ENCODE data around the gene SLC17A2. TPM values are rescaled to one million over a fixed set of nuclear protein-coding genes. Genes with fewer than 3 reads are reported as not detected.
A peak's percentile ranks its signal among the peaks of the same experiment; 100 is the strongest.

The SLC17A2 gene, protein sequence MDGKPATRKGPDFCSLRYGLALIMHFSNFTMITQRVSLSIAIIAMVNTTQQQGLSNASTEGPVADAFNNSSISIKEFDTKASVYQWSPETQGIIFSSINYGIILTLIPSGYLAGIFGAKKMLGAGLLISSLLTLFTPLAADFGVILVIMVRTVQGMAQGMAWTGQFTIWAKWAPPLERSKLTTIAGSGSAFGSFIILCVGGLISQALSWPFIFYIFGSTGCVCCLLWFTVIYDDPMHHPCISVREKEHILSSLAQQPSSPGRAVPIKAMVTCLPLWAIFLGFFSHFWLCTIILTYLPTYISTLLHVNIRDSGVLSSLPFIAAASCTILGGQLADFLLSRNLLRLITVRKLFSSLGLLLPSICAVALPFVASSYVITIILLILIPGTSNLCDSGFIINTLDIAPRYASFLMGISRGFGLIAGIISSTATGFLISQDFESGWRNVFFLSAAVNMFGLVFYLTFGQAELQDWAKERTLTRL
- total RNA-seq (not detected), polyA plus RNA-seq (not detected)

GRCh38 chr6:25930532-25931410 lies at the start of gene SLC17A2:
Gene SLC17A2, minus strand, starts transcription at chr6:25930691. Its CDS starts 4,895 bp downstream, at chr6:25925796.
- no peaks in the 10 kb centered on the region for H3K9me3 Mint-ChIP-seq
- no peak within 1 kb of the TSS for H3K27ac ChIP-seq (ENCODE audit: low read depth, low read length)

DNA sequence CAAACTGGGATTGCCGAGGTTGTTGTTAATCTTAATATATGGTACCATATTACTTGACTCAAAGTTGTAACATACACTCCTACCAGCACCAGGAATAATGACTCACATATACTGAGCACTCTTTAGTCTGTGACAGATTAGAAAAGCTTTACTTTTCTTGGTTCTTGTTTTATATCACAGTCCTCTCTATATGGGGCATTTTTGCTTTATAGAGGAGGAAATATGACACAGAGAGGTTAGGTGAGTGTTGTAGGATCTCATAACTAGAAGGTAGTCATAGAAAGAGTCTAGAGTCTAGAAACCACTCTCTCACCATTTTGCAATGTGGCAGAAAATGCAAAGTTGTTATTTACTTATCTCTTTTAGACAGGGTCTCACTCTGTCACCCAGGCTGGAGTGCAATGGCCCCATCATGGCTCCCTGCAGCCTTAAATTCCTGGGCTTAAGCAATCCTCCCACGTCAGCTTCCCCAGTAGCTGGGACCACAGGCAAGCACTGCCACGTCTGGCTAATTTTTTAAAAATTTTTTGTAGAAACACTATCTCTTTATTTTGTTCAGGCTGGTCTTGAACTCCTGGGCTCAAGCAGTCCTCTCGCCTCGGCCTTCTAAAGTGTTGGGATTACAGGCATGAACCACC lies 45.6 kb upstream of the SLC17A2 start:
- Mint-ChIP-seq H3K9me3 (no peaks in the 10 kb centered on the region), H3K4me3 (no peak overlapping the region), H3K27ac (peak overlapping the region in 4 of 7 donors; percentile 16 to 70 (median 42)), H3K4me1 (peaks cover 19 to 43% (median 20%) of the 10 kb centered on the region in 4 donors), H3K36me3 (peaks cover 53 to 79% of the 10 kb centered on the region in 2 donors), H3K27me3 (no peaks in the 10 kb centered on the region)
- Histone ChIP-seq H3K27me3 (ENCODE audit: insufficient read depth, low read length) (no peaks in the 10 kb centered on the region), H3K4me1 (ENCODE audit: insufficient read depth, low read length) (peaks cover 20% of the 10 kb centered on the region), H3K27ac (ENCODE audit: low read depth, low read length) (no peak overlapping the region), H3K36me3 (ENCODE audit: insufficient read depth, low read length) (peaks cover 72% of the 10 kb centered on the region), H3K4me3 (ENCODE audit: low read length in 2 of 2) (no peak overlapping the region), H3K9me3 (ENCODE audit: control insufficient read depth in 1 of 2, low read length in 2 of 2) (no peaks in the 10 kb centered on the region)
- ChIA-PET CTCF (ENCODE audit: partially characterized antibody) (interaction anchor here (0.9 to 6.3 kb wide), 3 partner anchors 8 to 27 kb away, joined by 3 to 32 read pairs (median 5); no protein-coding TSS in a partner anchor), POLR2A (ENCODE audit: partially characterized antibody) (interaction anchor here (1.9 kb wide), 1 partner anchor 10 kb away, joined by 4 read pairs; no protein-coding TSS in a partner anchor)
- intact Hi-C loops (cut with micrococcal nuclease): no loop called here
- no peak for DNase-seq

More at GRCh38 chr6:25930532-25931410, at the start of gene SLC17A2:
- H3K36me3 Mint-ChIP-seq: no peaks in the 10 kb centered on the region
- no peaks in the 10 kb centered on the region for H3K36me3 ChIP-seq (ENCODE audit: insufficient read depth, low read length)
- H3K27ac Mint-ChIP-seq: no peak within 1 kb of the TSS
- ChIA-PET CTCF (ENCODE audit: partially characterized antibody) (no interaction called here), POLR2A (ENCODE audit: partially characterized antibody) (no interaction called here)
- H3K27me3 Mint-ChIP-seq: peaks cover 0 to 4% of the 10 kb centered on the region in 2 donors
- H3K4me1 Mint-ChIP-seq: no peaks in the 10 kb centered on the region
- no peak within 1 kb of the TSS for H3K4me3 ChIP-seq (ENCODE audit: low read length in 2 of 2)
- H3K4me1 ChIP-seq (ENCODE audit: insufficient read depth, low read length): no peaks in the 10 kb centered on the region
- DNase-seq: no peak
- H3K9me3 ChIP-seq (ENCODE audit: control insufficient read depth in 1 of 2, low read length in 2 of 2): no peaks in the 10 kb centered on the region
- no peak within 1 kb of the TSS for H3K4me3 Mint-ChIP-seq
- intact Hi-C loops (cut with micrococcal nuclease): no loop called here
- H3K27me3 ChIP-seq (ENCODE audit: insufficient read depth, low read length): no peaks in the 10 kb centered on the region

GRCh38 chr6:25973923-25974555 lies 43.5 kb upstream of the SLC17A2 start:
- Histone ChIP-seq H3K27ac (ENCODE audit: low read depth, low read length) (no peak overlapping the region), H3K27me3 (ENCODE audit: insufficient read depth, low read length) (no peaks in the 10 kb centered on the region), H3K9me3 (ENCODE audit: control insufficient read depth in 1 of 2, low read length in 2 of 2) (no peaks in the 10 kb centered on the region), H3K4me3 (ENCODE audit: low read length in 2 of 2) (no peak overlapping the region), H3K36me3 (ENCODE audit: insufficient read depth, low read length) (peaks cover 78% of the 10 kb centered on the region), H3K4me1 (ENCODE audit: insufficient read depth, low read length) (peaks cover 25% of the 10 kb centered on the region)
- CTCF ChIA-PET (ENCODE audit: partially characterized antibody): interaction anchor here (1.4 to 6.3 kb wide), 2 partner anchors 19 to 30 kb away, joined by 4 to 32 read pairs; no protein-coding TSS in a partner anchor
- peaks cover 63 to 81% of the 10 kb centered on the region in 2 donors for H3K36me3 Mint-ChIP-seq
- POLR2A ChIA-PET (ENCODE audit: partially characterized antibody): interaction anchor here (0.8 to 1.8 kb wide), 2 partner anchors 11 to 1841 kb away, joined by 3 to 5 read pairs; partner anchors contain the start of gene TRIM38
- peaks cover 30 to 59% (median 32%) of the 10 kb centered on the region in 4 donors for H3K4me1 Mint-ChIP-seq
- no peak for DNase-seq
- H3K4me3 Mint-ChIP-seq: no peak overlapping the region
- H3K9me3 Mint-ChIP-seq: no peaks in the 10 kb centered on the region
- no peaks in the 10 kb centered on the region for H3K27me3 Mint-ChIP-seq
- intact Hi-C loops (cut with micrococcal nuclease): no loop called here
- peak overlapping the region in 6 of 7 donors; percentile 7 to 70 (median 40) for H3K27ac Mint-ChIP-seq

- H3K36me3 ChIP-seq (ENCODE audit: insufficient read depth, low read length): peaks cover 80% of the 10 kb centered on the region
- Mint-ChIP-seq H3K27ac (peak overlapping the region in 3 of 7 donors; percentile 8 to 59 (median 54)), H3K4me1 (peaks cover 39 to 67% (median 42%) of the 10 kb centered on the region in 4 donors), H3K9me3 (no peaks in the 10 kb centered on the region), H3K36me3 (peaks cover 72 to 87% of the 10 kb centered on the region in 2 donors), H3K27me3 (no peaks in the 10 kb centered on the region), H3K4me3 (no peak overlapping the region)
- H3K4me3 ChIP-seq (ENCODE audit: low read length in 2 of 2): no peak overlapping the region
- H3K9me3 ChIP-seq (ENCODE audit: control insufficient read depth in 1 of 2, low read length in 2 of 2): no peaks in the 10 kb centered on the region
- H3K27ac ChIP-seq (ENCODE audit: low read depth, low read length): no peak overlapping the region
- CTCF ChIA-PET (ENCODE audit: partially characterized antibody): interaction anchor here (0.6 to 6.3 kb wide), 4 partner anchors 20 to 253 kb away, joined by 3 to 32 read pairs (median 4); no protein-coding TSS in a partner anchor
- H3K27me3 ChIP-seq (ENCODE audit: insufficient read depth, low read length): no peaks in the 10 kb centered on the region
- peaks cover 36% of the 10 kb centered on the region for H3K4me1 ChIP-seq (ENCODE audit: insufficient read depth, low read length)
- intact Hi-C loops (cut with micrococcal nuclease): no loop called here
- DNase-seq: no peak
- POLR2A ChIA-PET (ENCODE audit: partially characterized antibody): interaction anchor here (1.1 to 1.8 kb wide), 4 partner anchors 10 to 19 kb away, joined by 4 to 5 read pairs (median 4); partner anchors contain the start of gene TRIM38
Observed at GRCh38 chr6:25972902-25973301, 42.4 kb upstream of the SLC17A2 start.

DNA sequence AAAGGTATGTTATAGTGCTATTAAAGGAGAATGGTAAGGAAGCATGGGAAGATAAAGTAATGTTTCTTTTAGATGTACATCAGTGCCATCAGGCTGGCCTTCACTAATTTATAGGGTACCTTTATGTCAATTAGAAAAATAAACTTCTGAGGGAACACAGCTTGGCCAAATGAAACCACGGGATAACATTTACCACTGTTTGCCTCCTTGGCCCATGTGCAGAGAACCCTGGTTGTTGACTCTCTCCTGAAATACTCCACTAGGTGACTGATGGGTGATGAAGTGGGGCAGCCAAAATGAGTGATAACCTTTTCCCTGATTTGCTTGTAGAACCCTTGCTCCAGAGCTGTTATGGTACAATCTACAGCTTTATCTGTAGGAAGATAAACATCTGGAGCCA lies 41.6 kb upstream of the SLC17A2 start:
- Mint-ChIP-seq H3K4me1 (peaks cover 43 to 70% (median 48%) of the 10 kb centered on the region in 4 donors), H3K27me3 (no peaks in the 10 kb centered on the region), H3K9me3 (no peaks in the 10 kb centered on the region), H3K36me3 (peaks cover 80 to 87% of the 10 kb centered on the region in 2 donors), H3K4me3 (no peak overlapping the region), H3K27ac (peak overlapping the region; percentile 2 to 88 (median 68))
- DNase-seq: no peak
- no peaks in the 10 kb centered on the region for H3K9me3 ChIP-seq (ENCODE audit: control insufficient read depth in 1 of 2, low read length in 2 of 2)
- peaks cover 44% of the 10 kb centered on the region for H3K4me1 ChIP-seq (ENCODE audit: insufficient read depth, low read length)
- H3K36me3 ChIP-seq (ENCODE audit: insufficient read depth, low read length): peaks cover 75% of the 10 kb centered on the region
- CTCF ChIA-PET (ENCODE audit: partially characterized antibody): interaction anchor here (1.4 to 6.3 kb wide), 2 partner anchors 20 to 252 kb away, joined by 3 to 32 read pairs; no protein-coding TSS in a partner anchor
- POLR2A ChIA-PET (ENCODE audit: partially characterized antibody): interaction anchor here (1.1 to 1.2 kb wide), 2 partner anchors 9 to 12 kb away, joined by 4 to 5 read pairs; partner anchors contain the start of gene TRIM38
- no peaks in the 10 kb centered on the region for H3K27me3 ChIP-seq (ENCODE audit: insufficient read depth, low read length)
- intact Hi-C loops (cut with micrococcal nuclease): no loop called here
- no peak overlapping the region for H3K27ac ChIP-seq (ENCODE audit: low read depth, low read length)
- H3K4me3 ChIP-seq (ENCODE audit: low read length in 2 of 2): no peak overlapping the region

DNA sequence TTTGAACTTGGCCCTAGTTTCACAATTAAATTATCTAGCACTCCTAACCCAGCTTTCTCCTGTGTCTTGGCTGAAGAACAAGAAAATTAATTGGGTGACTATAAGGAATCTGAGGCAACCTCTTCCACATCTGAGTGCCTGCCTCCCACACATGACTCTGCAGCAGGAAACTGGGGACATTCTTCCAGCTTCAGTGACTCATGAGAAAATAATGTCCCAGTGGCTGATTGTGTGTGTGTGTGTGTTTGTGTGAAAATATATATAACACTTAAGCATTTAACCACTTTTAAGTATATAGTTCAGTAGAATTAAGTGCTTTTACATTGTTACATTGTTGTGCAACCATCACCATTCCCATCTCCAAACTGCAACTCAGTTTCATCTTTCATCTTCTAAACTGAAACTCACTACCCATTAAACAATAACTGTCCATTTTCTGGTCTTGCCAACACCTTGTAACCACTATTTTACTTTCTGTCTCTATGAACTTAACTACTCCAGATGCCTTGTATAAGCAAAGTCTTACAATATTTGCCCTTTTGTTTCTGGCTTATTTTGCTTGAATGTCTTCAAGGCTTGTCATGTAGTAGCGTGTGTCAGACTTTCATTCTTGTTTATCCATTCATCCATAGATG lies 40.8 kb upstream of the SLC17A2 start:
- Histone ChIP-seq H3K4me3 (ENCODE audit: low read length in 2 of 2) (no peak overlapping the region), H3K36me3 (ENCODE audit: insufficient read depth, low read length) (peaks cover 74% of the 10 kb centered on the region), H3K9me3 (ENCODE audit: control insufficient read depth in 1 of 2, low read length in 2 of 2) (no peaks in the 10 kb centered on the region), H3K4me1 (ENCODE audit: insufficient read depth, low read length) (peaks cover 52% of the 10 kb centered on the region), H3K27ac (ENCODE audit: low read depth, low read length) (no peak overlapping the region), H3K27me3 (ENCODE audit: insufficient read depth, low read length) (no peaks in the 10 kb centered on the region)
- H3K9me3 Mint-ChIP-seq: no peaks in the 10 kb centered on the region
- peaks cover 47 to 70% (median 54%) of the 10 kb centered on the region in 4 donors for H3K4me1 Mint-ChIP-seq
- H3K27me3 Mint-ChIP-seq: no peaks in the 10 kb centered on the region
- H3K4me3 Mint-ChIP-seq: peak overlapping the region in 1 of 8 donors; percentile 19
- CTCF ChIA-PET (ENCODE audit: partially characterized antibody): interaction anchor here (1.6 to 3.7 kb wide), 2 partner anchors 21 to 31 kb away, joined by 3 to 25 read pairs; no protein-coding TSS in a partner anchor
- H3K27ac Mint-ChIP-seq: peak overlapping the region in 6 of 7 donors; percentile 16 to 88 (median 73)
- no peak for DNase-seq
- POLR2A ChIA-PET (ENCODE audit: partially characterized antibody): interaction anchor here (1.2 to 6.7 kb wide), 4 partner anchors 9 to 49 kb away, joined by 5 to 28 read pairs (median 6); partner anchors contain the start of gene TRIM38
- H3K36me3 Mint-ChIP-seq: peaks cover 80 to 87% of the 10 kb centered on the region in 2 donors
- intact Hi-C loops (cut with micrococcal nuclease): no loop called here

Data from CD4-positive, alpha-beta memory T cell (primary cell).